GM12864 (cell line): ENCODE data around the gene PPME1.

Experiments
- DNase-seq: peaks from one replicate; pipeline ENCODE4 v3.0.0-alpha.2; 2011; ENCODE audit warnings: low read depth
- H3K4me3 ChIP-seq: 2 replicates; pipeline ENCODE4 v1.5.1; 2011; ENCODE audit warnings: mild to moderate bottlenecking, low read depth, low read length, control low read depth
- CTCF ChIP-seq: IDR thresholded peaks from 2 replicates; pipeline ENCODE4 v1.5.1; 2011; ENCODE audit warnings: low read depth, mild to moderate bottlenecking, moderate library complexity, low read length, control low read depth, inconsistent platforms; ENCODE audit errors: missing control alignments

Gene PPME1

GRCh38 chr11:74142624-74143023, 28.5 kb upstream of the PPME1 start:
- no peak overlapping the region for H3K4me3 ChIP-seq
- no peak for DNase-seq
- TF ChIP-seq CTCF, result no peak

- H3K4me3 ChIP-seq, result no peak overlapping the region
- TF ChIP-seq CTCF, result no peak
- DNase-seq, result no peak
Measured at GRCh38 chr11:74144592-74144991, 26.5 kb upstream of the PPME1 start.

GRCh38 chr11:74147199-74147929, 23.7 kb upstream of the PPME1 start:
- no peak overlapping the region for H3K4me3 ChIP-seq
- no peak for DNase-seq
- no peak for TF ChIP-seq CTCF

- TF ChIP-seq CTCF, result no peak
- no peak overlapping the region for H3K4me3 ChIP-seq
- DNase-seq, result no peak
Measured at GRCh38 chr11:74153224-74153623, 17.9 kb upstream of the PPME1 start.

- DNase-seq, result no peak
- no peak overlapping the region for H3K4me3 ChIP-seq
- no peak for TF ChIP-seq CTCF
Measured at GRCh38 chr11:74154620-74155281, 16.3 kb upstream of the PPME1 start.

GRCh38 chr11:74157169-74157568, 13.9 kb upstream of the PPME1 start:
- DNase-seq, result no peak
- no peak for TF ChIP-seq CTCF
- no peak overlapping the region for H3K4me3 ChIP-seq

GRCh38 chr11:74159642-74160041, 11.4 kb upstream of the PPME1 start:
- no peak for DNase-seq
- H3K4me3 ChIP-seq, result no peak overlapping the region
- no peak for TF ChIP-seq CTCF
